GM18951 (cell line): Measurements from ENCODE around the gene PKNOX2.

ENCODE experiments used
- POLR2A ChIP-seq: IDR thresholded peaks from 4 replicates; pipeline ENCODE4 v1.6.1; 2011; ENCODE audit warnings: mild to moderate bottlenecking; ENCODE audit not compliant: insufficient read length, insufficient read depth; ENCODE audit errors: extremely low read depth
- in situ Hi-C: fragments of 300-500 bp; cut with MboI; formaldehyde crosslinking; loops from one replicate; pipeline ENCODE4 v1.12.0; 2022; ENCODE audit warnings: low sequenced_read_pairs, mixed read lengths, inconsistent platforms; ENCODE audit not compliant: unreplicated experiment

The PKNOX2 gene

DNA sequence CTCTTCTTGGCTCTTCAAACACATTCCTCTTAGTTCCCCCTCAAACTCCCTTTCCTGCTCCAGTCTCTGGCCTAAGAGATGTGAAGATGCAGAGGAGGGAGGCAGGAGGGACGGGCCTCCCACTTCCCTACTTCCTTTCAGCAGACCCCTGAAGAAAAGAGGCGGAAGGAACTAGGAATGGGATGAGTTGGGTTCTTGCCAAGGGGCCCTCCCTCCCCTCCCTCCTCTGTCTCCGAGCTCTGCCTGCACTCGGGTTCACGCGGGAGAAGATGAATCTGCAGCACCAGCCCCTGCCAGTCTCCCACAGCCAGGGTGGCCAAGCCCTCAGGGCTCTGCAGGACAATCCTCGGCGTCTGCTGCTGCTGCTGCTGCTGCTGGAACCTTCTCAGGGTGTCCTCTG lies 24.3 kb upstream of the PKNOX2 start:
- in situ Hi-C loops: loop anchor here (10.0 kb wide), 1 partner anchor 165 kb away; no protein-coding TSS in a partner anchor
- TF ChIP-seq POLR2A: no peak

DNA sequence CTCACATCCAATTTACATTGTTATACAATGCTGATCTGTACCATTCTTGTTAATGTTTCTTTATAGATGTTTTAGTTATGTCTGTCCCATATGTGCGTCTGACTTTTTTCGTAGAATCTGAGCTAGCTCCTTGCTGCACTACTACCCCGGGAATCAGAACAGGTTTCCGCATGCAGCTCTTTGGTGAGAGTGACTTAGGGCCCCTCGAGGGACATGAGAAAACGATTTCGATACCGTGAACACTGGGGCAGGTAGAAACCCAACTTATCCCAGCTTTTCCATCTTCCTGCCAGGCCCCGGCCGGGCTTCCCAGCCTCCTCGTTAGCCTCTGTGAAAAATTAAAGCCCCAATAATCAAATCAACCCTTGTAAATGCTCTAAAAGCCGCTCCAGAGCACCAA lies 23.4 kb upstream of the PKNOX2 start:
- in situ Hi-C loops: loop anchor here (10.0 kb wide), 1 partner anchor 166 kb away; no protein-coding TSS in a partner anchor
- TF ChIP-seq POLR2A: no peak

DNA sequence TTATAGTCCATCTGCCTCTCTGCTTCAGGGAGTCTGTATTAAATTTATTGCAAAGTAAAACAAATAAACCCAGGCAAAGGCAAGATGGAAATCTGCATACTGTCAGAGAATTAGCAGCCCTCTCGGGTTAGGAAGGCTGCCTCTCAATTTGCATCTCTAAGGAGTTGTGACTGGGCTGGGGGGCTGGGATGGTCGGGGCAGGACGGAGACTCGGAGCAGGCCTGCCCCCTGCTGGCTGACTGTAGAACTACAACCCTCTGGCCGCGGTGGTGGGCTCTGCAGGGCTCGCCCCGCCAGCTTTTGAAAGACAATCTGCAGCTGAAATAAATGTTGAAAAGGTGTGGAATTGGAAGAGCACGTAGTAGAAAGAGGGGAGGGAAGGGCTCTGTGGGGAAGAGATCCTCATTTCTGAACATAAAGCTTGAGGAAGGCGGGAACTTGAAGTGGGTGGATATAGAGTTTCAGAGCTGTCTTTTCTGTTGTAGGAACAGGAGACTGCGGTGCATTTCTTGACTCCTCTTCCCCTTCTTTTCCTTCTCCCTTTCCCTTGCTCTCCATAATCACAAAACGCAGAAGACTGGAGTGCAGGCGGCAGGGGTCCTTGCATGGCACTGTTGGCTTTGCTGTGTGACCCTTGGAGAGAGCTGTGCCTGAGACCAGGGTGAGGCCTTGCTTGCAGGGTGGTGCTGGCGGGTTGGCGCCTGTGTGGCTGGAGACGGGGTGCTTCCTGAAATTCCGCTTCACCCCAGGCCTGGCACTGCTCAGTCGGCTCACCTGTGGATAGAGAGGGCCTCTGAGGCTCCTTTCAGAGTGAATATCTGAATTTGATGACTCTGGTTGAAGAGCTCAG lies 22.6 kb upstream of the PKNOX2 start:
- TF ChIP-seq POLR2A: no peak
- in situ Hi-C loops: loop anchor here (10.0 kb wide), 1 partner anchor 167 kb away; no protein-coding TSS in a partner anchor

DNA sequence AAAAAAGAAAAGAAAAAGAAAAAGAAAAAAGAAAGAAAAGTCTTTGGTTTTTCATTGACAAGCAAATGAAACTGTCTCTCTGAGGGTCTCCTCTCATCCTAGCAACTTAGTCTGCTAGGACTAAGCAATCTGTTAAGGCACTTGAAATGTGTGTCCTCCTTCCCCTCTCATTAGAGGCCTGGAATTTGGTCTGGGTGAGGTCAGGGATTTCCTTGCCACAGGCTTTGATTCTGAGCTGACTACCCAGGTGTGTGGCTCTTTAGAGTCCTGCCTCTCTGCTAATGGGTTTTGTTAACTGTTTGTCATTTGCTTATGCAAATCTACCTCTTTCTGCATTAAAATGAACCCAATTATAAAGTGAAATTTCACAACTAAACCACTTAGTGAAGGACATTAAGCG lies 18.3 kb upstream of the PKNOX2 start:
- in situ Hi-C loops: loop anchor here (10.0 kb wide), 1 partner anchor 171 kb away; no protein-coding TSS in a partner anchor
- no peak for TF ChIP-seq POLR2A

DNA sequence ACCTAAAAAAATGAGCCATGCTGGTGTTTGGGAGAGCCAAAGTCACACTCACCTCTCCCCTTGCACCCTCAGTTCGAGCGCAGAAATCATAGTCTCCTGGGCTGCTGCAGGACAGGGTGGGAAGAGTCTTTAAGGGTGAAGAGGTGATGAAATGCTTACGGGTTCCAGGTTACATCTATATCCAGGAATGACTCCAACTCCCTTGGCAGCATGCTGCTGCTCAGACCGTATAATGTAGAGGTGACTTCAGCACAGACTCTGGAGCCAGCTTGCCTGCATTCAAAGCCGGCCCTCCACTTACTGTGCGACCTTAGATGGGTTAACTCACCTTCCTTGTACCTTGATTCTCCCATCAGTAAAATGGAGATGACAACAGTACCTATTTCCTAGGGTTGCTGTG lies 17.3 kb upstream of the PKNOX2 start:
- in situ Hi-C loops: loop anchor here (10.0 kb wide), 1 partner anchor 172 kb away; no protein-coding TSS in a partner anchor
- no peak for TF ChIP-seq POLR2A

DNA sequence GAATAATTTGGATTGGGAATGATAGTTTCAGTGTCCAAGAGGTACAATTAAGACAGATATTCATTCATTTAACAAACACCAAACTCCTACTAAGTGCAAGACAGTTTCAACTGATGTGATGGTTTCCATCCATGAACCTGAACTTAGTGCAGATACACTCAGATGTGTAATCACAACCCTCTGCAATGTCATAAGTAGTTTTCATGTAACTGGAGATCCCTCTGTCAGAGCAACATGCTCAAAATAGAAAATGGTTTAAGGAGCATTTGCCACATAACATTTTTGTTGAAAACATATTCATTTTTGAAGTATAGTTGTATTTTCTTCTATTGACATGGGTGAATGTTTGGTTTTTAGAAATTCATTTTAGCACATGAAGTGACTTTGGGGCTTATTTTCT lies 16.5 kb upstream of the PKNOX2 start:
- in situ Hi-C loops: loop anchor here (10.0 kb wide), 1 partner anchor 173 kb away; no protein-coding TSS in a partner anchor
- no peak for TF ChIP-seq POLR2A

DNA sequence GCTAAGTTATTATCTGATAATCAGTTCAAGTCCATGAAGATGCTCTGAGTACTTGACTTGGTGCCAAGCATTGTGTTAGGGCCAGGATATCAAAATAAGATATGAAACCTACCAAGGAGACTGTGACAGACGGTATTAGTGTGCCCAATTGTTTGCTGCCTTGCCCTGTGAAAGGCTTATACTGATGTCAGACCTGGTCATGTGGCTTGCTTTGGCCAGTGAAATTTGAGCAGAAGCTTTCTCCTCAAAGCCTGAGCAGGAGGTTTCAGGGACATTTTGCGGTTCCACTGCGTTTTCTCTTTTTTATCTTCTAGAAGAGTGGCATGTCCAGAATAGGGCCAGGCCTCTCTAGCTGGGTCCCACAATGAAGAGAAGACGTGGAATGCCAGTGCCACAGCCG lies 15.8 kb upstream of the PKNOX2 start:
- in situ Hi-C loops: loop anchor here (10.0 kb wide), 1 partner anchor 174 kb away; no protein-coding TSS in a partner anchor
- TF ChIP-seq POLR2A: no peak

DNA sequence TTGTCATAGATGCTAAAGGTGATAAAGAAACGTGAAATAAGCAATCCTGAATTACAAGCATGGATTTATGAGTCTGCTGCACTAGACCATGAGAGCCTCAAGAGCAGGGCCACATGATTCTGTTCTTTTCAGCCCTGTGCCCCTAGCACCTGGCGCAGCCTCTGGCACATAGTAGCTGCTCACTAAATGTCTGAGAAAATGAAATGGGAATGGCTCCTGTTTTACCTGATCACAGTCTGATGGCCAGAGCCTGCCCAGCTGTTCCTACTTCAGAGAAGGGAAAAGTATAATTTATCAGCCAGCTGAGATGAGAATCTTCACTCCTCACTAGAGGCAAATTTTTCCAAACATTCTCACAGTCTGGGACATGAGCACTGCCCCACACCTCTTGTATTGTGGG lies 10.7 kb upstream of the PKNOX2 start:
- in situ Hi-C loops: no loop called here
- TF ChIP-seq POLR2A: no peak

DNA sequence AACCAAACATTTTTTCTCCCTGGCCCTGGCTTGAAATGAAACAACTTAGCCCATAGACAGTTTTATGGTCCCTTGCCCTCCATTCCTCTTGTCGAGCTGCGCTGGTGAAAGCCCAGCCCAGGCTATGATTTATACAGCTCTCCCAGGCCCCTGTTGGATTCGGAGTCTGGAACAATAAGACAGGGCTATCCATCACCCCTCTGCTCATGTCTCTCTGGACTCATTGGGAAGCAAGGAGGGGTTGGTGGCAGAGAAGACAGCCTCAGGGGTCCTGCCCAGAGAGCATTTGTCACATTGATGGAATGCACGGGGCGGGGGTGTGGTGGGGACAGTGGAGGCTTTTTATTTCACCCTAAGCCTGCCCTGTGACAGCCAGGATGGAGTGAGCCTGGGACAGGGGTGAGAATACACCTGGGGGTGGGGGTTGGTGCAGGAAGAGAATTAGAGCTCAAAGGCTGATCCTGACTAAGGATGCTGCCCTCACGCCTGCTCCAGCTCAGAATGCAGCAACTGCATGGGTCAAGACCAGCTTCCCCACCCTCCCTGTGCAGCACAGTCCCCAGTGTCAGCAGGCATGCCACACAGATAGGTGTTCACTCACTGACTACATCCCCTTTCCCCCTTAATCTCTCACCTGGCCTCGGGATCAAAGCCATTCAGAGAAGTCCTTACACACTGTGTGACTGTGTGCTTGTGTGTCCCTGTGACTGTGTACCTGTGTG lies 10.0 kb upstream of the PKNOX2 start:
- in situ Hi-C loops: no loop called here
- TF ChIP-seq POLR2A: no peak

DNA sequence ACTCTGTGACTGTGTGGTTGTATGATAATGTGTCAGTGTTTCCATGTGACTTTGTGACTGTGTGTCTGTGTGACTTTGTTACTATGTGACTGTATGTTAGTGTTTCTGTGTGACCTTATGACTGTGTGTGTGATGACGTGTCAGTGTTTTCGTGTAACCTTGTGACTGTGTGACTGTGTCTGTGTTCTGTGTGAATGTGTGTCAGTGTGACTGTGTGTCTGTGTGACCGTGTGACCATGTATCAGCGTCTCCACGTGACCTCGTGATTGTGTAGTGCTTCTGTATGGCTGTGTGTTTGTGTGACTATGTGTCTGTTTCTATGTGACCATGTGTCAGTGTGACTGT lies 9.5 kb upstream of the PKNOX2 start:
- TF ChIP-seq POLR2A: no peak
- in situ Hi-C loops: no loop called here

DNA sequence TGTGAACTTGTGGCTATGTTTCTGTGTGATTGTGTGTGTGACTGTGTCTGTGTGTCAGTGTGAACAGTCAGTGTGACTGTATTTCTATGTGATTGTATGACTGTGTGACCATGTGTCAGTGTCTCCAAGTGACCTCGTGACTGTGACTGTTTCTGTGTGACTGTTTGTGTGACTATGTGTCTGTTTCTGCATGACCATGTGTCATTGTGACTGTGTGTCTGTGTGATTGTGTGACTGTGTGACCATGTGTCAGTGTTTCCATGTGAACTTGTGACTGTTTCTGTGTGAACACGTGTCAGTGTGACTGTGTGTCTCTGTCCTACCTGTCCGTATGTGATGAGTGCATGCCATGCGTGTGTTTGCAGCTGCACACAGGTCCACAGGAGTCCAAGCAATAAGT lies 8.8 kb upstream of the PKNOX2 start:
- in situ Hi-C loops: no loop called here
- no peak for TF ChIP-seq POLR2A

DNA sequence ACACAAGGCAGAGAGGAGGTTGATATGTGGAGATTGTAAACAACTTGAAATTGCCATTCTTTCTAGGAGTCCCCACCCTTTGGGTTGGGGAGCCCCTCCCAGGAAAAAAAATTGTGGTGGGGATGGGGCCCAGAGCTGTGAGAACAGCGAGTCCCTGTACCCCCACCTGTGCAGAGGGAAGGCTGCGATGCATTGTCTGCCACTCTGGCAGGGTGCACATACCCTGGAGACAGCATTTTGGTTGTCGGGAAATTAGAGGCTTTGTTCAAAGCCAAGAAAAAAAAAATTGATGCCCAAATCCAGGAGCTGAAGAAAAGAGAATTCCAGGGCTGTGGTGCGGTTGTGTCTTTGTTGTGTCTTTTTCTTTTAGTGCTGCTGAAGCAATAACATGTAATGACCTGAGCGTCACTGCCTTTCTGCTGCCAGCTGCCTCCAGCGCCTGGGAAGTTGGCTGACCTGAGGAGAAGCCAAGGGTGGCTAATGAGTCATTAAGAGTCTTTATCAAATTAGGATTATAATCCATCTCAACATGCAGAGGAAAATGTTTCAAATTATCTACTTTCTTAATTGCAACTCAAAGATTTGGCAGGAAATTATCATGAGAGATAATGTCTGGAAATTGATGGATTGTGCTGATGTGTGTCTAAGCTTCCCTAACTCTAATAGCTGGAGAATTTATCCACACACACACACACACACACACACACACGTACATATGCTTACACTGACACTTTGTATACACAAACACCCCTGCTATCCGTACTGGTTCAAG lies 8.0 kb upstream of the PKNOX2 start:
- TF ChIP-seq POLR2A: no peak
- in situ Hi-C loops: no loop called here
